NK-92 treated with Interleukin-12 subunit alpha and Interleukin-12 subunit beta, amount 100 ng/mL, for 24 hours (cell line): ENCODE data around the gene NKAIN2.
"Not testable (repeated sequence)": the region's sequence is repeated elsewhere in the genome, so short reads cannot be mapped to it uniquely, and the experiment has no call there.

Experiments
- DNase-seq: peaks from one replicate; lab custom pipeline; 2025; lab: John Stamatoyannopoulos, UW

NKAIN2 gene

DNA sequence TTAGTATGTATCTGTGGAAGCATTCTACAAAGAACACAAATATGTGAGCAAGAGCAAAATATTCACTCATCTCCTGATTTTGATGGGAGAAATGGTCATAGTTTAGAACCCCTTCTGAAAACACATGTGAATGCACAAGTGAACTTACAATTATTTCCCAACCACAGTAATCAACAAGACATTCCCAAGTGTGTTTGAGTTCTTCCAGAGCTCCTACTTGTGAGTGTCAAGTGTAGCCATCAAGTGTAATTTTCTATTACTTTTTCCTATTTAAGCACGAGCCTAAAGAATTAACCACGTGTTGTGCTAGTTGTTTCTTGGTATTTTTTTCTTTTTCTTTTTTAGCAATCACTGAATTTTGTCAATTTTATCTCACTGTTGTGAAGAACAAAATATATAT is 402.3 kb downstream of the NKAIN2 start:
- DNase-seq: no peak

DNA sequence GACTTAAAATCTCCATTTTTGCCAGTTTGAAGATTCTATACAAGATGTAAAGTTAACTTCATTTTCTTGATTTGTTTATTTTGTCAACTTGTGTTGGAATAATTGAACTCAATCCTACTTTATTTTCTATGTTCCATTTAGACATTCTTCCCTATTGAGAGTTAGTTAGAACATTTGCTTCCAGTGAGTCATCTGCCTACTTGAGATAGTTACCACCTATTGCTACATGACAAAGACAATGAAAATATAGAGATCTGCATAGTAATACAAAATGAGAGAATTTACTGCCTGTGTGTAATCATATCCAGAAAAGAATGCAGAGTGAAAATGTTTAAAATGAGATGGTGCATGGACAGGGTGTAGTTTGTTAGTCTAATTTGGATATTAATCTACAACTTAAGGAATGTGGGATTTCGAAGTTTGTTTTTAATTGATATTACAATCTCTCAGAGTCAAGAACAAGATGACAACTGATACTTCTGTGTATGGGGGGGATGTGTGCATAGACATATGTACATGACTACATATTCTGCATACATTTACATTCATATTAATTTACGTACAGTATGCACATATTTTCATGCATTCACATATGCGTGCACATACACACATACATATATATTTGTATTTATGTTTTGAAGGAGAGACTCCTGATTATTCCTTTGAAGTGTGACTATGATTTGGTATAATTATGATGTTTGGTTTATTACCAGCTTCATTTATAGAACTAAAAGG is 420.1 kb downstream of the NKAIN2 start:
- DNase-seq: no peak

DNA sequence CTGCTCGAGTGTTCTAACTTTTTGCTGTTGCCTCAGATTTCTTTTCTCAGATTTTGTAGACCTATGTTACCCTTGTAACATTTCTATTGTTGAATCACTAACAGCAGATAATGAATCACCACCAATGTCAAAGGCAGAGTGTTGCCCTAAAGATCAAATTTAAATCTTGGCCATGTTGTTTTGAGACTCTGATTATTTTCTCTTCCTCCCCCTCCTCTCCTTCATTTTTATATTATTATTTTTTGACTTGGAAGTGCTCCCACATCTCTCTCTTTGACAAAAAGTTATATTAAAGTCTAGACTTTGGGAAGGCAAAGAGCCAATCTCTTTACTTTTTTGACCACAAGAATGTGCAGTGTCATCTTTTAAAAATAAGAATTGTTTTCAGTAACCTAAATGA is 422.7 kb downstream of the NKAIN2 start:
- no peak for DNase-seq

DNA sequence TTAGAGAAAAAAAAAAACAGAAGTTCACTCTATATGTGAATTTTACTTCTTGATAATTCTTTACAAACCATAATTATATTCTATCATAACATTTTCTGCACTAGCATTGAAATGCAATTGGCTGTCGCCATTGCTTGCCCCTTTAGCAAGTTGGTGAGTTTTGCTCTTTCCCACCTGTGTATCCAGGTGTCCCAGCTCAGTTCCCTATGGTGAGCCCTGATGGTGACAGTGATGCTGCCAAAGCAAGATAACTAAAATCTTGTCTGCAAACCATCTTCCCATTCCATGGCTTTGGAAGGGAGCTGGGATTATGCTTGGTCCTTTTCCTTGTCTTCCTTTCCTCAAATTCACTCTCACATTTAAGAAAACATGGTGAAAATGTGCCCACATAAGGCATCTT is 429.6 kb downstream of the NKAIN2 start:
- DNase-seq: no peak

DNA sequence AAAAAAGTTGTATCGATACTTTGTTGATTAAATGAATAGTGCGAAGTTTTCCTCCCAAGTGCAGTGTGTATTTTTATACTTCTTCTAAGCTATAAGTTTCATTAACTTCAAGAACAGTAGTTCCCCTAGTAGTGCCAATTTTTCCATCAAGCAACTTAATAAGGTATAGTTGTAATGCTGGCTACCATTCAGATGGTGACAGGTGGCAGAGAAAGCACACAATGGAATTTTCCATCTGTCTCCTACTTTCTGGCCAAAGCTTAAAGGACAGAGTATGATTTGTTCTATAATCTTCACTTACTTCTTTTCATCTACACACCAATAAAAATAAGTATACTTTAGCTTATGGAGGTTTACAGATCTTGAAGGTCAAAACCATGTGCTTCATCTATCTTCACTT is 431.1 kb downstream of the NKAIN2 start:
- DNase-seq: no peak

DNA sequence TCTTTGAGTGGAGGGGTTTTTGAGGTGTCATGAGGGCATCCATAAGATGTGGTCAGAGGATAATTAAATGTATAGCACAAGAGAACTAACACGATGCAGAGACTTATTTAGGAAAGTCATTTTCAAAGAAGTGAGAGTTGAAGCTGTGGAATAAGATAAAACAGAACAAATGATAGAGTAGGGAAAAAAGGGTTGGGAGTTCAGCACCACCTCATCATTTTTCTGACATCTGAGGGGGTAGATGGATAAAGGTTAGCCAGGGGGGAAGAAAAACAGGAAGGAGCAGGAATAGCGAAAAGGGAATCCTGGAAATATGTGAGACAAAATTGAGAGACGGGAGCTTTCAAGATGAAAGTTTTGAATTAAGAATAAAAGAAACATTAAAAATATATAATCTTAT is 434.2 kb downstream of the NKAIN2 start:
- DNase-seq: no peak

DNA sequence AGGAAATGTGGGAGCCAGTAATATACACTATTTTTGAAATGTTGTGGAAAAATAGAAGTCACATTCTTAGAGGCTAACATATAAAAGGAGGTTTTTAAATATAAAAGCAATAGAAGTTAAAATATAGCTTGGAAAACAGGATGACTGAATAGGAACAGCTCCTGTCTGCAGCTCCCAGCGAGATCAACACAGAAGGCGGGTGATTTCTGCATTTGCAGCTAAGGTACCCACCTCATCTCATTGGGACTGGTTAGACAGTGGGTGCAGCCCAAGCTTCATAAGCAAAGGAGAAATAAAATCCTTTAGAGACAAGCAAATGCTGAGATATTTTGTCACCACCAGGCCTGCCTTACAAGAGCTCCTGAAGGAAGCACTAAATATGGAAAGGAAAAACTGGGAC is 434.7 kb downstream of the NKAIN2 start:
- not testable (repeated sequence) for DNase-seq

DNA sequence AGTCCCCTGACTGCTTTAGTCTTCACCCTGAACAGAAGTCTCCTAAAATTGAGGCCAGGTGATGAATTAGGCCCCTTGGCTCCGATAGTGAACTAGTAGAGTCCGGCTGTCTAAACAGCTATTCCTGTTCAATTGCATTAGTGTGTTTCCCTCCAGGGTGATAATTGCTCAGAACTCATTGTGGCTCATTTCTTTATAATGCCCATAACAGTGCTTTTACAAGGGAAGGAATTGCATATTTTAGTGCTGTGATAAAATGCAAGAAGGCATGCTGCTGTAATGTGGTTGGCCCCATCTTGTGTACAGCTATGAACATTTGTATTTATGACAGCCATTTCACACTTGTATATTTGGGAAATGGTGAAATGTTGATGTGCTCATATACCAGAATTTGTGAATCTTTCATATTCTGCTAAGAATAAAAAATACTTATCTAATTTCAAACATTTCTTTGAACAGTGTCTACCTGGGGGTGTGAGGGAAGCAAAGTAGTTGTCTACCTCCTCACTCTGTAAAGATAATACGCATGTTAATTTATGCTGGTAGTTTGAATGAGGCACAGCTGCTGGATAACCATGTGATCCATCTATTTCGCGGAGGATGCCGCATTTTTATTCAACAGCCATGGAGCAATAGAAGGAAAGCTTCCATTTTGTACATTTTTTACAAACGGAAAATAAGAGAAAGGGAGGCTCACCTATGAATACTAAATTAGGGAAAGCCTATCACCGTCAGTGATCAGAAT is 451.4 kb downstream of the NKAIN2 start:
- no peak for DNase-seq

DNA sequence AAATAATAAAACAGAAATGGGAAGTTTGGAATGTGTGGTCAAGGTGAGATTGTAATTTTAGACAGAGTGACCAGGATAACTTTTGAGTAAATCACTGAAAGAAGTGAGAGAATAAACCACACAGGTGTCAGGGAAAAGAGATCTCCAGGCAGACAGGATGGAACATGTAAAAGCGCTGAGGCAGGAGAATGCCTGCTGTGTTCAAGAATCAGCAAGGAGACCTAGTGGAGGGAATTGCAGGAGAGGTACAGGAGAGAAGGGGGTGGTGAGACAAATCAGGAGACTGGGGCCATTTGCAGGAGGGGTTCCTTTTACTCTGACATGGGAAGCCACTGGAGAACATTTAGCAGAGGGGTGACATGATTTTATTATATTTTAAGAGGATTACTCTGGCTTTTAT is 456.7 kb downstream of the NKAIN2 start:
- no peak for DNase-seq

DNA sequence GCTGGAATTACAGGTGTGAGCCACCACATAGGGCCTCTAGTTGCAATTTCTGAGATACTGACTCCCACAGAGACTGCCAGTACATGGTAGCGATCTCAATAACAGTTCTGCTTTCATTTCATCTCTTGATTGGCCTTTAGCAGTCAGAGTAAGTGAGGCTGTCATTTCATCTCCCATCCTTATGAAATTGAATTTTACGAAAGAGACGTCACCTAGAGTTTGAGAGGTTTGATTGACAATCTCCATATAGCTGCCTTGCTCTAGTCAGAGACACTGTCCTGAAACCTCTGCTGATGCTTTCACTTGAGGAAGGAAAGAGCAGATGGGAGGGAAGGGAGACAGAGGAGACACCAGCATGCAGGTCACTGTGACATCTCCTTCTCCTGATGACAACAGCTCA is 466.1 kb downstream of the NKAIN2 start:
- DNase-seq: no peak

DNA sequence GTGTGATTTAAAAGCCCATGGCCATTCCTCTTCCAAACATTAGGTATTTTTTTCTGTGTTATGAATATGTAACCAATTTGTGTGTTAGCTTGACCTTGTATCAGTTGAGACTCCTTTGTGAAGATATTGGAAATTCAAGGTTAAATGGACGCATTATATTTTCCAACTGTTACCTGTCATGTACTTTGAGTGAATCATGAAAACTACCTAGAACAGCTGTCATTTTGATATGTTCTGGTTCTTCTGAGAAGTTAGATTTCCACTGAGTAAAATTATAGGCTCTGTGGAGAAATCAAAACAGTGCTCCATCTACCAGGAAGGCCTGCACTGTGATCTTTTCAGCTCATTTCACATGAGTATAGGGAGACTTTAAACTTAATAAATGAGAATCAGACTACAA is 470.0 kb downstream of the NKAIN2 start:
- DNase-seq: no peak

DNA sequence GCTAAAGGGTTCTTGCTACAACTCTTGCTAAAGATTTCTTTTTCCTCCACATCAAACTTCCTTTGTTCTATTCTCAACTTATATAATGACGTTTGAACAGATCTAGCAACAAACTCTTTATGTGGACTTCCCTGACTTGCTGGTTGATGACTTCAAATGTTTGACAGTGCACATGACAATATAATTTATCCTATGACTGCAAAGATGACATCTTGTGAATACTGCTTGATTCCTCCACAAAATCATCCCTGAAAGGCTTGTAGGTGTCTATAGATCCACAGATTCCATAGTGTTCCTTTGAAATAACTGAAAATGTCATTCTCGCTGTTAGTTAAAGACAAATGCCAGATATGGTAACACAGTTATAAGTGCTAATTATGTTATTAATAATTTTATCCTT is 478.9 kb downstream of the NKAIN2 start:
- DNase-seq: no peak

DNA sequence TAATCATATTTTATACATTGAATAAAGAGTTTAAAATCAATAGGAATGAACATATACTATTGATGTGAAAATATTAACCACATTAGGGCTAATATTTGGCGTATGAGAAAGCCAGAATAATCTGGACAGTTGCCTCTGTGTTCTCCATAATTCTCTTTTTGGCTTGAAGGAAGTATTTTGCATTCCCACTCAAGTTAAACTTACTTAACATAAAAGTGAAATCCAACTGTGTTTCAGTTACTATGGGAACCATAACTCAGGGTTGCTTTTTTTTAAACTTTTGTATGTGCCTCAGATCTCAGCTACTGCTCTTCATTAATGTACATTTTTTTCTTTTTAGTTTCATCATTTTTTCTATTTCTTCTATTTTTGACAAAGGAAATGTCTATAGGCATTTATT is 479.8 kb downstream of the NKAIN2 start:
- no peak for DNase-seq

DNA sequence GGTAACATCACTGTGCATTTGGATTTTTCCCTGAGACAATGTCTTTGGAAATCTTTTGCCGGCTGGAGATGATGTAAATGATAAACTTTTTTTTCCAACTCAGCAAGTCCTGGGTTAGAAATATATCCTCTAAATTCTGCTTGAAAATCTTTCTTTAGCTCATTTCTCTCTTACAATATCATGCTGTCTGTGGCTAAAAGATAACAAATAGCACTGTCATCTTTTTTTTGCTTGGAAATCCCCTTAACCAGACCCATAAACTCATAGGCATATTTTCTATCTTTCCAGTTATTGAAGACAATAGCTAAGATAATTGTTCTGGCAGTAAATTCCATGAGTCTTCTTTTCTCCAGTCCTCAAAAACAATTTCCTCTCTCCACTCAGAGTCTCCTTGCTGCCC is 481.5 kb downstream of the NKAIN2 start:
- DNase-seq: no peak

DNA sequence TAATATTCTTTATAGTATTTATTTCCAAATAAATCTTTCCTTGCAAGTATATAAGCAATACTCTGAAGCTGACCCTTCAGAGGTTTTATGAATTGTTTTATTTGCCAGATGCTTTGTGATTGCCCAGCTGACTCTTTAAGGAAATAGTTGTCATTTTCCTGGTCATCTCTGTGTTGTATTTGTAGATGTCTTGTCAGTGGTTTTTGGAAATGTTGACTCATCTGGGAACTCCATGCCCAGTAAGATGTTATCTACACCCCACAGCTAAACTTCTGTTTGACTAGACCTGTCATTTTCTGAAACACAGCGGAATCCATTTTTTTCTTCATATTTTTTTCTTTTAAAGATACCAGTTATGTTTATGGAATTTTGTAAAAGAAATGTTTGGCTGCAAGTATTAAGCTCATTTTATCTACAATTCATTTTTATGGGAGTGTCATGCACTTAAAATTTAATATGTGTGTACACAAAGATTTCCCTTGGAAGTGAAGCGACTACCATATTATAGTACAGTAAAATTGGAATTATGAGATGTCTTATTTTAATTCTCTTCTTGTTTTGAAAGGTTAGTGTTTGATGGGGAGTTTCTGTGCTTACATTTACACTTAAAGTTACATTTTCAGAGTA is 491.0 kb downstream of the NKAIN2 start:
- no peak for DNase-seq

DNA sequence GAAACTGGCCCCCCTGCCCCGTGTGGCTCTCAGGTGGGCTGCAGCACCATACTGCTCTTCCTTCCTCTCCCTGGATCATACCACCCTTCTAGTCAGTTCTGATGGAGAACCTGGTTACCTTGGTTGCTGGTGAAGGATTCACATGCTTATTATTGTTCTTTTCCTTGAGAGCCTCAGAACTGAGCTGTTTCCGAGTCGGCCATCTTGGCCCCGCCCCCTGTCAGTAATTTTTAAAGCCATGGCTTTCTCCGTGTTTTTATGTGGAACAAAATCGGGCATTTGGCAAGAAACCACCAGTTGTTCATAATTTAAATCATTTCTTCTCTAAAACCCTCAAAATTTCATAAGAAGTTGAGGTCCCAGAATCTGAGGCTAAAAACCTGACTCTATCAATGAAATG is 493.8 kb downstream of the NKAIN2 start:
- DNase-seq: no peak

DNA sequence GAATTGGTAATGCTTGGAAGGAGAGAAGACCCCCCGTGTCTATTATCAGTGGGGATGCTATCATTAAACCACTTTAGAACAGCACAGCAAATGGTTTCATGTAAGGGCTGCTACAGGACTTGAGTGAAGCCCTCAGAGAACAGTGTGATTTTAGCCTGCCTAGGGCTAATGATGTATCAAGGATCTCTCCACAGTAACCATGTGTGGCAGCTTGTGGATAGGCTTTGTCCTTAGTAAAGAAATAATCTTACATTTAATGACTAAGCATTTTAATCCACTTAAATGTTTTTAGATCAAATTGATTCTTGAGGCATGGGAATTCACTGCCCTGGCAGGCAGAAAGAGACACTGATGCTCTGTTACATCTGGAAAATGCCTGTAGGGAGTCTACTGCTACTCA is 495.1 kb downstream of the NKAIN2 start:
- DNase-seq: no peak

DNA sequence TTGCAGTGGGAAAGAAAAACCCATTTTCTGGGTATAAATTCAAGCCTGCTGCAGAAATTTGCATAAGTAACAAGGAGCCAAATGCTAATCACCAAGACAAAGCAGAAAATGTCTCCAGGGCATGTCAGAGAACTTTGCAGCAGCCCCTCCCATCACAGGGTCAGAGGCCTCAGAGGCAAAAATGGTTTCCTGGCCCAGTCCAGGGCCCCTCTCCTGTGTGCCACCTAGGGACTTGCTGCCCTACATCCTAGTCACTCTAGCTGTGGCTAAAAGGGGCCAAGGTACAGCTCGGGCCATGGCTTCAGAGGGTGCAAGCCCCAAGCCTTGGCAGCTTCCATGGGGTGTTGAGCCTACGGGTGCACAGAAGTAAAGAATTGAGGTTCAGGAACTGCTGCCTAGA is 497.2 kb downstream of the NKAIN2 start:
- DNase-seq: not testable (repeated sequence)

DNA sequence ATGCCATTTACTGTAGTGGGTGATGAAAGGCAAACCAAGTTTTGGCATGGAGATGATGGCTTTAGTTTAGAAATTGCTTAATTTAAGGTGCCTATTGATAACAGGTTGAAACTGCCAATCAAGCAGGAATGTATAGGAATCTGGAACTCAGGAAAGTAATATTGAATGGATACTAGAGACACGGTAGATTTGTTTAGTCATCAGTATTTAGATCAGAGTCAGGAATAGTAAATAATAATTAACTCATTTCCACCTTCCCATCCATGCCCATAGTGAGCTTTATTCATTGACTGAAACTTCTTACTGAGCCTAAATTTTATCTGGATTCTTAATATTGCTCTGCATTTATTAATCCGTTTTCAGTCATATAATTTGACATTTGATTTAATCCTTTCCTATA is 500.3 kb downstream of the NKAIN2 start:
- DNase-seq: no peak

DNA sequence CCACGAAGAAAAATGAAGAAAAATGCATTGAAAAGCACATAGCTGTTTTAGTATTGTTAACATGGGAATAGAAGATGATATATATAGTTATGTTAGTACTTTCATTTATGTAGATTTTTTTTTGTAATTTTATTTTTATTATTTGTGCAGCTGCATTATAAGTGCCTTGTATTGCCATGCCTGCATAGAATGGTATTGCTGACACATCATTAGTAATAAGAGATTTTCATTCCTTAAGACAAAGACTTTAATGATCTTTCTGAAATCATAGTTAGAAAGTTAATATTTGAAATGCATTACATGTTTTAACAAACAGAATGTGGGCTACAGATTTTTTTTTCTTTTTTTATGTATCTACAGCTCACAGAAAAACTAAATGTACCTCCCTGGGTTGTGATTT is 506.5 kb downstream of the NKAIN2 start:
- no peak for DNase-seq

DNA sequence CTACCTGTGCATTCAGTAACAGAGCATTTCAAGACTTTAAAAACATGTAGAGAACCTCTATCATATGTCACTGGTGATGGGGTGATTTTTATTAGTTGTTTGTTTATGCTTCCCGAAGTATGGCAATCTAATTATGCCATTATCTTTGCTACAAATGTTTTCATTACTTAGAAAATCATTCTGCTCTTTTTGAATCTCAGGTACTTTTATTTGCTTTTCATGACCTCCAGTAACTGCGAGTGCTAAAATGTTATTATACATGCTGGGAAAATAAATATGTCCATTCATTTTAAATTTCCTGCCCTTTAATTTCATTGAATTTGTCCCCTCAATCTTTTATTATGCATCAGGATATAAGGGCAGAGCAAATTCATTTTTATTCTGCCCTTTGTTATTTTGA is 515.7 kb downstream of the NKAIN2 start:
- no peak for DNase-seq

DNA sequence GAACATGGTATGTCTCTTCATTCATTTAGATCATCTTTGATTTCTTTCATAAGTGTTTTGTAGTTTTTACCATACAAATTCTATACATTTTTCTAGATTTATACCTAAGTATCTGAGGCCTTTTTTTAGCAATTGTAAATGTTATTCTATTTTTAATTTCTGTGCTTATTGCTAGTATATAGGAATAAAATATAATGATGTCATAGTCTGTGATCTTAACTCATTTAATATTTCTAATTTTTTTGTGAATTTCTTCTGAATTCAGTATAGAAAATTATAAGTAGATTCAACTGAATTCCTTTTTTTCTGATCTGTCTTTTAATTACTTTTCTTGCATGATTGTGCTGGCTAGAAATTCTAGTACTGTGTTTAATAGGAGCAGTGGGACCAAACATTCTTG is 520.6 kb downstream of the NKAIN2 start:
- no peak for DNase-seq

DNA sequence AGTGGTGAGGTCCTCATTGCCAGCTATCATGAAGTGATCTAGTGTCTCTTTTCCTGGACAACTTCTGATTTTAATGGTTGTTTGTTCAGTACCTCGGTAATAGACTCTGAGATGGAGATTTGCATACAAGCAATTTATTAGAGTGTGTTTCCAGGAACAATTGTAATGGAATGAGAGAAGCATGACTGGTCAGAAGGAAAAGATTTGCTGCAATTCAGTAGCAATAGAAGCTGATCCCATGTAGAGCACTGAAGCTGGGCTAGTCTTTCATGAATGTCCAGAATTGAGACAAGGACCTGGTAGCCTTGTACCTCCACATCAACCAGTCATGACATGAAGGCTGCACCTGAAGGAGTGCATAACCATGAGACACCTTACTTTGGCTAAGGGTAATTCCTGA is 526.5 kb downstream of the NKAIN2 start:
- DNase-seq: no peak
